GM23338 (cell line): Measurements from ENCODE around the gene TRAM2. TPM values are rescaled to one million over a fixed set of nuclear protein-coding genes. Genes with fewer than 3 reads are reported as not detected.
A peak's percentile ranks its signal among the peaks of the same experiment; 100 is the strongest.

Experiments
- ATAC-seq: fragments of 200-7000 bp; cut with Tn5 transposase; 3 replicates; pipeline ENCODE4 v1.9.1; 2020
- DNase-seq: peaks from one replicate; pipeline ENCODE4 v3.0.0-alpha.2; 2015; ENCODE audit warnings: low spot score
- H2AFZ ChIP-seq: fragments of 200-600 bp; sonication (generic); 2 replicates; pipeline ENCODE4 v1.8.0; 2016; ENCODE audit warnings: antibody characterized with exemption, mild to moderate bottlenecking, moderate library complexity
- H3F3A ChIP-seq: fragments of 200-600 bp; sonication (generic); replicated peaks from 2 replicates; pipeline ENCODE4 v1.8.0; 2017; ENCODE audit warnings: antibody characterized with exemption, mixed run types, low read depth
- H3K27ac ChIP-seq: fragments of 200-600 bp; sonication (generic); 2 replicates; pipeline ENCODE4 v1.6.1; 2016; ENCODE audit warnings: low read depth
- H3K27me3 ChIP-seq: fragments of 200-600 bp; sonication (generic); 2 replicates; pipeline ENCODE4 v1.8.0; 2016; ENCODE audit warnings: mild to moderate bottlenecking, mixed run types, moderate library complexity; ENCODE audit not compliant: insufficient read depth
- H3K36me3 ChIP-seq: fragments of 200-600 bp; sonication (generic); 2 replicates; pipeline ENCODE4 v1.8.0; 2016; ENCODE audit warnings: mild to moderate bottlenecking; ENCODE audit not compliant: insufficient read depth
- H3K4me1 ChIP-seq: fragments of 200-600 bp; sonication (generic); 2 replicates; pipeline ENCODE4 v1.8.0; 2016; ENCODE audit warnings: mild to moderate bottlenecking, moderate library complexity; ENCODE audit not compliant: insufficient read depth
- H3K4me2 ChIP-seq: fragments of 200-600 bp; sonication (generic); 2 replicates; pipeline ENCODE4 v1.7.1; 2017; ENCODE audit warnings: mixed run types
- H3K4me3 ChIP-seq: fragments of 200-600 bp; sonication (generic); 2 replicates; pipeline ENCODE4 v1.6.1; 2016; ENCODE audit warnings: mixed run types
- H3K79me2 ChIP-seq: fragments of 200-600 bp; sonication (generic); replicated peaks from 2 replicates; pipeline ENCODE4 v1.8.0; 2017; ENCODE audit warnings: mild to moderate bottlenecking; ENCODE audit not compliant: insufficient read depth
- H3K9me2 ChIP-seq: fragments of 200-600 bp; sonication (generic); 2 replicates; pipeline ENCODE4 v1.8.0; 2017; ENCODE audit not compliant: insufficient read depth
- H4K20me1 ChIP-seq: fragments of 200-600 bp; sonication (generic); replicated peaks from 2 replicates; pipeline ENCODE4 v1.8.0; 2017; ENCODE audit warnings: mild to moderate bottlenecking; ENCODE audit not compliant: insufficient read depth
- H3K27ac Mint-ChIP-seq: 2 replicates; pipeline ENCODE4 v1.8.0; 2020; ENCODE audit warnings: inconsistent platforms, mild to moderate bottlenecking, moderate library complexity, mixed read lengths
- H3K27me3 Mint-ChIP-seq: 3 replicates; pipeline ENCODE4 v1.8.0; 2022; ENCODE audit warnings: low read depth, mild to moderate bottlenecking, moderate library complexity, mixed read lengths, inconsistent platforms; ENCODE audit not compliant: insufficient read depth, poor library complexity
- H3K36me3 Mint-ChIP-seq: 3 replicates; pipeline ENCODE4 v1.8.0; 2021; ENCODE audit warnings: low read depth, mild to moderate bottlenecking, inconsistent platforms, moderate library complexity, mixed read lengths
- H3K4me1 Mint-ChIP-seq: 3 replicates; pipeline ENCODE4 v1.8.0; 2020; ENCODE audit warnings: mild to moderate bottlenecking, inconsistent platforms, mixed read lengths
- H3K4me3 Mint-ChIP-seq: 3 replicates; pipeline ENCODE4 v1.8.0; 2021; ENCODE audit warnings: moderate library complexity, mild to moderate bottlenecking, inconsistent platforms, mixed read lengths
- H3K9me3 Mint-ChIP-seq: 3 replicates; pipeline ENCODE4 v1.8.0; 2020; ENCODE audit warnings: moderate library complexity, mild to moderate bottlenecking, inconsistent platforms, mixed read lengths
- CREB1 ChIP-seq: fragments of 250-450 bp; sonication (Bioruptor Pico); IDR thresholded peaks from 2 replicates; pipeline ENCODE4 v1.5.0; 2020; ENCODE audit warnings: low read depth, mild to moderate bottlenecking, moderate library complexity
- EZH2 ChIP-seq: fragments of 200-600 bp; sonication (generic); IDR thresholded peaks from one replicate; pipeline ENCODE4 v1.8.0; 2017; ENCODE audit warnings: antibody characterized with exemption, mild to moderate bottlenecking, low read depth; ENCODE audit not compliant: unreplicated experiment
- EZH2phosphoT487 ChIP-seq: fragments of 200-600 bp; sonication (generic); IDR thresholded peaks from one replicate; pipeline ENCODE4 v1.8.1; 2018; ENCODE audit warnings: antibody characterized with exemption; ENCODE audit not compliant: unreplicated experiment
- JUNB ChIP-seq: IDR thresholded peaks from one replicate; pipeline ENCODE4 v1.6.1; 2016; ENCODE audit warnings: antibody characterized with exemption; ENCODE audit not compliant: unreplicated experiment
- NANOG ChIP-seq: IDR thresholded peaks from 2 replicates; pipeline ENCODE4 v1.6.1; 2016; ENCODE audit warnings: antibody characterized with exemption, borderline replicate concordance
- POLR2AphosphoS5 ChIP-seq: IDR thresholded peaks from 2 replicates; pipeline ENCODE4 v1.6.1; 2016; ENCODE audit warnings: antibody characterized with exemption, low read depth
- STAT1 ChIP-seq: IDR thresholded peaks from one replicate; pipeline ENCODE4 v1.6.1; 2016; ENCODE audit warnings: antibody characterized with exemption; ENCODE audit not compliant: unreplicated experiment
- ZNF114 ChIP-seq: fragments of 250-450 bp; sonication (Bioruptor Pico); IDR thresholded peaks from 2 replicates; pipeline ENCODE4 v1.5.0; 2020; ENCODE audit warnings: mild to moderate bottlenecking, moderate library complexity
- ZNF331 ChIP-seq: fragments of 250-450 bp; sonication (Bioruptor Pico); IDR thresholded peaks from 2 replicates; pipeline ENCODE4 v1.5.0; 2020; ENCODE audit warnings: low read depth, mild to moderate bottlenecking, moderate library complexity
- polyA plus RNA-seq: library from polyadenylated mRNA; unstranded; fragments of >200 nt; fragmentation: Nextera tagmentation; extraction: Ambion mirVana; gene quantifications from 2 replicates; pipeline ENCODE4 v1.2.1, GENCODE V29; 2016
- total RNA-seq: library from RNA; depleted of rRNA; stranded (reverse); fragments of >200 nt; shearing (Covaris generic); gene quantifications from 2 replicates; pipeline ENCODE4 v1.2.3, GENCODE V29; 2014
- TF ChIP-seq, protein P1 (sequence below): fragments of 250-450 bp; sonication (Bioruptor Pico); IDR thresholded peaks from 2 replicates; pipeline ENCODE4 v1.5.0; 2020; ENCODE audit warnings: mild to moderate bottlenecking, moderate library complexity
- TF ChIP-seq, protein P2 (sequence below), 2 experiments: fragments of 200-600 bp in 1 of 2; sonication (generic) in 1 of 2; conservative IDR thresholded peaks; 2 replicates each; pipeline versions ENCODE4 v1.5.1 to v1.6.1; 2016 to 2017; ENCODE audit warnings: antibody characterized with exemption in 2 of 2, low read depth in 2 of 2, mild to moderate bottlenecking in 2 of 2, moderate library complexity in 1 of 2
- TF ChIP-seq, protein P3 (sequence below): IDR thresholded peaks from 2 replicates; pipeline ENCODE4 v1.6.1; 2016; ENCODE audit warnings: antibody characterized with exemption
- TF ChIP-seq, protein P4 (sequence below): IDR thresholded peaks from one replicate; pipeline ENCODE4 v1.6.1; 2018; ENCODE audit warnings: antibody characterized with exemption; ENCODE audit not compliant: unreplicated experiment

The TRAM2 gene
- total and polyA plus RNA-seq, 2 experiments from 2014 or later, result 4.0 to 14.0 TPM

DNA sequence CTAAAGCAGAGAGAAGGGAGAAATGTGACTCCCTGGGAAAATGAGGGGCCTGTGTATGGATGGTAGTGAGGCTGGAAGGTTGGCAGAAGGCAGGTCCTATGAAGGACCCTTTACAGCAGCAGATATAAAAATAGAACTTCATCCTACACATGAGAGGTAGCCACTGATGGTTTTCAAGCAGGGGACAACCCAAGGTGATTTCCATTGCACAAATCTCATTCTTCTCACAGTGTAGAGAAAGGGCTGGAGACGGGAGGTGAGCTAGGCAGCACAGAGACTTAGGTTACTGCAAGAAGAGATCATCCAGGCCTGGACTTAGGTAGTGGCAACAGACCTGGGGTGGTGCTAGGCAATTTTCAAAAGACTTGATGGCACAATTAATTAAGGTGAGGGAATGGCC lies 30.7 kb downstream of the TRAM2 start:
- Histone ChIP-seq H3K36me3 (no peaks in the 10 kb centered on the region), H2AFZ (no peak overlapping the region), H3K4me2 (no peak overlapping the region), H4K20me1 (no peaks in the 10 kb centered on the region), H3K79me2 (peaks cover 57% of the 10 kb centered on the region), H3K27me3 (no peaks in the 10 kb centered on the region), H3K9me2 (peaks cover 5% of the 10 kb centered on the region), H3K27ac (no peak overlapping the region), H3K4me3 (no peak overlapping the region), H3K4me1 (peaks cover 25% of the 10 kb centered on the region), H3F3A (no peaks in the 10 kb centered on the region)
- no peak for ATAC-seq
- TF ChIP-seq, protein P1, sequence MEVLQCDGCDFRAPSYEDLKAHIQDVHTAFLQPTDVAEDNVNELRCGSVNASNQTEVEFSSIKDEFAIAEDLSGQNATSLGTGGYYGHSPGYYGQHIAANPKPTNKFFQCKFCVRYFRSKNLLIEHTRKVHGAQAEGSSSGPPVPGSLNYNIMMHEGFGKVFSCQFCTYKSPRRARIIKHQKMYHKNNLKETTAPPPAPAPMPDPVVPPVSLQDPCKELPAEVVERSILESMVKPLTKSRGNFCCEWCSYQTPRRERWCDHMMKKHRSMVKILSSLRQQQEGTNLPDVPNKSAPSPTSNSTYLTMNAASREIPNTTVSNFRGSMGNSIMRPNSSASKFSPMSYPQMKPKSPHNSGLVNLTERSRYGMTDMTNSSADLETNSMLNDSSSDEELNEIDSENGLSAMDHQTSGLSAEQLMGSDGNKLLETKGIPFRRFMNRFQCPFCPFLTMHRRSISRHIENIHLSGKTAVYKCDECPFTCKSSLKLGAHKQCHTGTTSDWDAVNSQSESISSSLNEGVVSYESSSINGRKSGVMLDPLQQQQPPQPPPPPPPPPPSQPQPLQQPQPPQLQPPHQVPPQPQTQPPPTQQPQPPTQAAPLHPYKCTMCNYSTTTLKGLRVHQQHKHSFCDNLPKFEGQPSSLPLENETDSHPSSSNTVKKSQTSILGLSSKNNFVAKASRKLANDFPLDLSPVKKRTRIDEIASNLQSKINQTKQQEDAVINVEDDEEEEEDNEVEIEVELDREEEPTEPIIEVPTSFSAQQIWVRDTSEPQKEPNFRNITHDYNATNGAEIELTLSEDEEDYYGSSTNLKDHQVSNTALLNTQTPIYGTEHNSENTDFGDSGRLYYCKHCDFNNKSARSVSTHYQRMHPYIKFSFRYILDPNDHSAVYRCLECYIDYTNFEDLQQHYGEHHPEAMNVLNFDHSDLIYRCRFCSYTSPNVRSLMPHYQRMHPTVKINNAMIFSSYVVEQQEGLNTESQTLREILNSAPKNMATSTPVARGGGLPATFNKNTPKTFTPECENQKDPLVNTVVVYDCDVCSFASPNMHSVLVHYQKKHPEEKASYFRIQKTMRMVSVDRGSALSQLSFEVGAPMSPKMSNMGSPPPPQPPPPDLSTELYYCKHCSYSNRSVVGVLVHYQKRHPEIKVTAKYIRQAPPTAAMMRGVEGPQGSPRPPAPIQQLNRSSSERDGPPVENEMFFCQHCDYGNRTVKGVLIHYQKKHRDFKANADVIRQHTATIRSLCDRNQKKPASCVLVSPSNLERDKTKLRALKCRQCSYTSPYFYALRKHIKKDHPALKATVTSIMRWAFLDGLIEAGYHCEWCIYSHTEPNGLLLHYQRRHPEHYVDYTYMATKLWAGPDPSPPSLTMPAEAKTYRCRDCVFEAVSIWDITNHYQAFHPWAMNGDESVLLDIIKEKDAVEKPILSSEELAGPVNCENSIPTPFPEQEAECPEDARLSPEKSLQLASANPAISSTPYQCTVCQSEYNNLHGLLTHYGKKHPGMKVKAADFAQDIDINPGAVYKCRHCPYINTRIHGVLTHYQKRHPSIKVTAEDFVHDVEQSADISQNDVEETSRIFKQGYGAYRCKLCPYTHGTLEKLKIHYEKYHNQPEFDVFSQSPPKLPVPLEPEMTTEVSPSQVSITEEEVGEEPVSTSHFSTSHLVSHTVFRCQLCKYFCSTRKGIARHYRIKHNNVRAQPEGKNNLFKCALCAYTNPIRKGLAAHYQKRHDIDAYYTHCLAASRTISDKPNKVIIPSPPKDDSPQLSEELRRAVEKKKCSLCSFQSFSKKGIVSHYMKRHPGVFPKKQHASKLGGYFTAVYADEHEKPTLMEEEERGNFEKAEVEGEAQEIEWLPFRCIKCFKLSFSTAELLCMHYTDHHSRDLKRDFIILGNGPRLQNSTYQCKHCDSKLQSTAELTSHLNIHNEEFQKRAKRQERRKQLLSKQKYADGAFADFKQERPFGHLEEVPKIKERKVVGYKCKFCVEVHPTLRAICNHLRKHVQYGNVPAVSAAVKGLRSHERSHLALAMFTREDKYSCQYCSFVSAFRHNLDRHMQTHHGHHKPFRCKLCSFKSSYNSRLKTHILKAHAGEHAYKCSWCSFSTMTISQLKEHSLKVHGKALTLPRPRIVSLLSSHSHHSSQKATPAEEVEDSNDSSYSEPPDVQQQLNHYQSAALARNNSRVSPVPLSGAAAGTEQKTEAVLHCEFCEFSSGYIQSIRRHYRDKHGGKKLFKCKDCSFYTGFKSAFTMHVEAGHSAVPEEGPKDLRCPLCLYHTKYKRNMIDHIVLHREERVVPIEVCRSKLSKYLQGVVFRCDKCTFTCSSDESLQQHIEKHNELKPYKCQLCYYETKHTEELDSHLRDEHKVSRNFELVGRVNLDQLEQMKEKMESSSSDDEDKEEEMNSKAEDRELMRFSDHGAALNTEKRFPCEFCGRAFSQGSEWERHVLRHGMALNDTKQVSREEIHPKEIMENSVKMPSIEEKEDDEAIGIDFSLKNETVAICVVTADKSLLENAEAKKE (CRISPR knock-in tag), result no peak
- TF ChIP-seq NANOG (no peak), EZH2phosphoT487 (no peak), EZH2 (no peak), STAT1 (no peak), ZNF331 (CRISPR knock-in tag) (no peak), ZNF114 (CRISPR knock-in tag) (no peak), JUNB (no peak), POLR2AphosphoS5 (no peak), CREB1 (CRISPR knock-in tag) (no peak)
- TF ChIP-seq, protein P2, sequence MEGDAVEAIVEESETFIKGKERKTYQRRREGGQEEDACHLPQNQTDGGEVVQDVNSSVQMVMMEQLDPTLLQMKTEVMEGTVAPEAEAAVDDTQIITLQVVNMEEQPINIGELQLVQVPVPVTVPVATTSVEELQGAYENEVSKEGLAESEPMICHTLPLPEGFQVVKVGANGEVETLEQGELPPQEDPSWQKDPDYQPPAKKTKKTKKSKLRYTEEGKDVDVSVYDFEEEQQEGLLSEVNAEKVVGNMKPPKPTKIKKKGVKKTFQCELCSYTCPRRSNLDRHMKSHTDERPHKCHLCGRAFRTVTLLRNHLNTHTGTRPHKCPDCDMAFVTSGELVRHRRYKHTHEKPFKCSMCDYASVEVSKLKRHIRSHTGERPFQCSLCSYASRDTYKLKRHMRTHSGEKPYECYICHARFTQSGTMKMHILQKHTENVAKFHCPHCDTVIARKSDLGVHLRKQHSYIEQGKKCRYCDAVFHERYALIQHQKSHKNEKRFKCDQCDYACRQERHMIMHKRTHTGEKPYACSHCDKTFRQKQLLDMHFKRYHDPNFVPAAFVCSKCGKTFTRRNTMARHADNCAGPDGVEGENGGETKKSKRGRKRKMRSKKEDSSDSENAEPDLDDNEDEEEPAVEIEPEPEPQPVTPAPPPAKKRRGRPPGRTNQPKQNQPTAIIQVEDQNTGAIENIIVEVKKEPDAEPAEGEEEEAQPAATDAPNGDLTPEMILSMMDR (conservative IDR thresholded peaks at IDR 0.05; ENCODE audit: low read depth in 2 of 2), result no peak
- TF ChIP-seq, protein P3, sequence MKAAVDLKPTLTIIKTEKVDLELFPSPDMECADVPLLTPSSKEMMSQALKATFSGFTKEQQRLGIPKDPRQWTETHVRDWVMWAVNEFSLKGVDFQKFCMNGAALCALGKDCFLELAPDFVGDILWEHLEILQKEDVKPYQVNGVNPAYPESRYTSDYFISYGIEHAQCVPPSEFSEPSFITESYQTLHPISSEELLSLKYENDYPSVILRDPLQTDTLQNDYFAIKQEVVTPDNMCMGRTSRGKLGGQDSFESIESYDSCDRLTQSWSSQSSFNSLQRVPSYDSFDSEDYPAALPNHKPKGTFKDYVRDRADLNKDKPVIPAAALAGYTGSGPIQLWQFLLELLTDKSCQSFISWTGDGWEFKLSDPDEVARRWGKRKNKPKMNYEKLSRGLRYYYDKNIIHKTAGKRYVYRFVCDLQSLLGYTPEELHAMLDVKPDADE, result no peak
- TF ChIP-seq, protein P4, sequence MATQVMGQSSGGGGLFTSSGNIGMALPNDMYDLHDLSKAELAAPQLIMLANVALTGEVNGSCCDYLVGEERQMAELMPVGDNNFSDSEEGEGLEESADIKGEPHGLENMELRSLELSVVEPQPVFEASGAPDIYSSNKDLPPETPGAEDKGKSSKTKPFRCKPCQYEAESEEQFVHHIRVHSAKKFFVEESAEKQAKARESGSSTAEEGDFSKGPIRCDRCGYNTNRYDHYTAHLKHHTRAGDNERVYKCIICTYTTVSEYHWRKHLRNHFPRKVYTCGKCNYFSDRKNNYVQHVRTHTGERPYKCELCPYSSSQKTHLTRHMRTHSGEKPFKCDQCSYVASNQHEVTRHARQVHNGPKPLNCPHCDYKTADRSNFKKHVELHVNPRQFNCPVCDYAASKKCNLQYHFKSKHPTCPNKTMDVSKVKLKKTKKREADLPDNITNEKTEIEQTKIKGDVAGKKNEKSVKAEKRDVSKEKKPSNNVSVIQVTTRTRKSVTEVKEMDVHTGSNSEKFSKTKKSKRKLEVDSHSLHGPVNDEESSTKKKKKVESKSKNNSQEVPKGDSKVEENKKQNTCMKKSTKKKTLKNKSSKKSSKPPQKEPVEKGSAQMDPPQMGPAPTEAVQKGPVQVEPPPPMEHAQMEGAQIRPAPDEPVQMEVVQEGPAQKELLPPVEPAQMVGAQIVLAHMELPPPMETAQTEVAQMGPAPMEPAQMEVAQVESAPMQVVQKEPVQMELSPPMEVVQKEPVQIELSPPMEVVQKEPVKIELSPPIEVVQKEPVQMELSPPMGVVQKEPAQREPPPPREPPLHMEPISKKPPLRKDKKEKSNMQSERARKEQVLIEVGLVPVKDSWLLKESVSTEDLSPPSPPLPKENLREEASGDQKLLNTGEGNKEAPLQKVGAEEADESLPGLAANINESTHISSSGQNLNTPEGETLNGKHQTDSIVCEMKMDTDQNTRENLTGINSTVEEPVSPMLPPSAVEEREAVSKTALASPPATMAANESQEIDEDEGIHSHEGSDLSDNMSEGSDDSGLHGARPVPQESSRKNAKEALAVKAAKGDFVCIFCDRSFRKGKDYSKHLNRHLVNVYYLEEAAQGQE, result no peak
- no peaks in the 10 kb centered on the region for H3K9me3 Mint-ChIP-seq
- H3K36me3 Mint-ChIP-seq, result no peaks in the 10 kb centered on the region
- no peak for DNase-seq
- H3K27me3 Mint-ChIP-seq, result peaks cover 7% of the 10 kb centered on the region
- peak overlapping the region; percentile 66 for H3K27ac Mint-ChIP-seq
- peaks cover 46% of the 10 kb centered on the region for H3K4me1 Mint-ChIP-seq
- H3K4me3 Mint-ChIP-seq, result no peak overlapping the region
